SK-N-MC (cell line): ENCODE results near the gene GNL3.

Source experiments
- DNase-seq: peaks from one replicate; pipeline ENCODE4 v3.0.0-alpha.2; 2011; ENCODE audit warnings: low read depth, low spot score
- H3K27ac ChIP-seq: fragments of 200-600 bp; sonication (generic); 2 replicates; pipeline ENCODE4 v1.5.1; 2016; ENCODE audit warnings: mixed run types
- H3K36me3 ChIP-seq: fragments of 200-600 bp; sonication (generic); 2 replicates; pipeline ENCODE4 v1.6.1; 2017; ENCODE audit warnings: antibody characterized with exemption, low read length, mixed read lengths; ENCODE audit not compliant: insufficient read depth
- H3K4me3 ChIP-seq: fragments of 200-600 bp; sonication (generic); 2 replicates; pipeline ENCODE4 v1.5.1; 2016
- H3K9ac ChIP-seq: fragments of 200-600 bp; sonication (generic); 2 replicates; pipeline ENCODE4 v1.8.0; 2017; ENCODE audit warnings: mixed run types, mixed read lengths; ENCODE audit not compliant: insufficient read length
- H3K9me3 ChIP-seq: fragments of 200-600 bp; sonication (generic); 2 replicates; pipeline ENCODE4 v1.6.1; 2017; ENCODE audit warnings: low read depth, mild to moderate bottlenecking, antibody characterized with exemption, low read length, moderate library complexity, mixed read lengths
- EZH2 ChIP-seq: fragments of 200-600 bp; sonication (generic); IDR thresholded peaks from one replicate; pipeline ENCODE4 v1.6.1; 2017; ENCODE audit warnings: antibody characterized with exemption
- FOXP2 ChIP-seq: optimal IDR thresholded peaks from 2 replicates; pipeline ENCODE3; 2011; ENCODE audit warnings: mild to moderate bottlenecking, moderate library complexity; ENCODE audit not compliant: insufficient read depth; ENCODE audit errors: extremely low read length, control extremely low read depth
- POLR2AphosphoS5 ChIP-seq: IDR thresholded peaks from 2 replicates; pipeline ENCODE4 v1.6.1; 2012; ENCODE audit warnings: mild to moderate bottlenecking, low read depth, low read length, borderline replicate concordance

Gene GNL3

GRCh38 chr3:52682016-52682415 lies 3.8 kb upstream of the GNL3 start:
- peak overlapping the region; percentile 62 for H3K27ac ChIP-seq
- H3K36me3 ChIP-seq: peaks cover 39% of the 10 kb centered on the region
- no peaks in the 10 kb centered on the region for H3K9me3 ChIP-seq
- TF ChIP-seq FOXP2: no peak
- no peak for TF ChIP-seq EZH2
- no peak for TF ChIP-seq POLR2AphosphoS5
- DNase-seq: no peak
- peak overlapping the region; percentile 57 for H3K9ac ChIP-seq
- H3K4me3 ChIP-seq: no peak overlapping the region

GRCh38 chr3:52683611-52684010 lies 2.2 kb upstream of the GNL3 start:
- peaks cover 44% of the 10 kb centered on the region for H3K36me3 ChIP-seq
- DNase-seq: no peak
- H3K27ac ChIP-seq: no peak overlapping the region
- no peaks in the 10 kb centered on the region for H3K9me3 ChIP-seq
- peak overlapping the region; percentile 96 for H3K9ac ChIP-seq
- peak overlapping the region; percentile 82; the same call in 1 of the 2 replicates for H3K4me3 ChIP-seq
- TF ChIP-seq FOXP2 (no peak), EZH2 (no peak), POLR2AphosphoS5 (no peak)

GRCh38 chr3:52684184-52684583 lies 1.6 kb upstream of the GNL3 start:
- Histone ChIP-seq H3K9ac (peak overlapping the region; percentile 96), H3K27ac (no peak overlapping the region), H3K9me3 (no peaks in the 10 kb centered on the region), H3K4me3 (peak overlapping the region; percentile 82), H3K36me3 (peaks cover 44% of the 10 kb centered on the region)
- TF ChIP-seq POLR2AphosphoS5 (no peak), FOXP2 (no peak), EZH2 (no peak)
- DNase-seq: no peak

- Histone ChIP-seq H3K4me3 (peak overlapping the region; percentile 89), H3K36me3 (peaks cover 45% of the 10 kb centered on the region), H3K27ac (peak overlapping the region; percentile 46; the same call in 1 of the 2 replicates), H3K9me3 (no peaks in the 10 kb centered on the region), H3K9ac (peak overlapping the region; percentile 96)
- DNase-seq: no peak
- TF ChIP-seq POLR2AphosphoS5: no peak
- no peak for TF ChIP-seq FOXP2
- no peak for TF ChIP-seq EZH2
Measured at GRCh38 chr3:52685285-52685708, 535 bp upstream of the GNL3 start.

- H3K27ac ChIP-seq: peak overlapping the region; percentile 19; the same call in 1 of the 2 replicates
- H3K9ac ChIP-seq: no peak overlapping the region
Measured at GRCh38 chr3:52688266-52688665, 2.4 kb downstream of the GNL3 start.

GRCh38 chr3:52689151-52689550 lies 3.3 kb downstream of the GNL3 start:
- no peak overlapping the region for H3K4me3 ChIP-seq
- no peak for DNase-seq

More at GRCh38 chr3:52688266-52688665, 2.4 kb downstream of the GNL3 start:
- TF ChIP-seq POLR2AphosphoS5 (no peak), FOXP2 (no peak)
- H3K4me3 ChIP-seq: no peak overlapping the region
- peaks cover 66% of the 10 kb centered on the region for H3K36me3 ChIP-seq
- no peak for DNase-seq
- H3K9me3 ChIP-seq: no peaks in the 10 kb centered on the region

GRCh38 chr3:52690560-52690959 lies 4.7 kb downstream of the GNL3 start:
- no peak overlapping the region for H3K9ac ChIP-seq

More at GRCh38 chr3:52689151-52689550, 3.3 kb downstream of the GNL3 start:
- peaks cover 73% of the 10 kb centered on the region for H3K36me3 ChIP-seq
- H3K9ac ChIP-seq: no peak overlapping the region
- peak overlapping the region; percentile 50; the same call in 1 of the 2 replicates for H3K27ac ChIP-seq
- TF ChIP-seq FOXP2 (no peak), POLR2AphosphoS5 (no peak), EZH2 (no peak)
- no peaks in the 10 kb centered on the region for H3K9me3 ChIP-seq

GRCh38 chr3:52693071-52693470 lies 7.2 kb downstream of the GNL3 start:
- DNase-seq: no peak
- Histone ChIP-seq H3K9ac (no peak overlapping the region), H3K9me3 (no peaks in the 10 kb centered on the region), H3K4me3 (no peak overlapping the region), H3K36me3 (peaks cover 84% of the 10 kb centered on the region), H3K27ac (no peak overlapping the region)
- no peak for TF ChIP-seq POLR2AphosphoS5
- no peak for TF ChIP-seq FOXP2
- no peak for TF ChIP-seq EZH2

More at GRCh38 chr3:52690560-52690959, 4.7 kb downstream of the GNL3 start:
- TF ChIP-seq FOXP2: no peak
- no peak; the same call in 1 of the 2 replicates for TF ChIP-seq POLR2AphosphoS5
- no peak for TF ChIP-seq EZH2
- Histone ChIP-seq H3K36me3 (peaks cover 86% of the 10 kb centered on the region), H3K27ac (peak overlapping the region; percentile 13; the same call in 1 of the 2 replicates), H3K4me3 (no peak overlapping the region), H3K9me3 (no peaks in the 10 kb centered on the region)
- no peak for DNase-seq

- no peak overlapping the region for H3K4me3 ChIP-seq
- H3K9ac ChIP-seq: no peak overlapping the region
- DNase-seq: no peak
- no peaks in the 10 kb centered on the region for H3K9me3 ChIP-seq
- peaks cover 68% of the 10 kb centered on the region for H3K36me3 ChIP-seq
- TF ChIP-seq POLR2AphosphoS5 (no peak), EZH2 (no peak), FOXP2 (no peak)
- no peak overlapping the region for H3K27ac ChIP-seq
Measured at GRCh38 chr3:52694528-52695189, 8.8 kb downstream of the GNL3 start.
